K562 (cell line): ENCODE data around the gene AGO4.

Source experiments
- CTCF ChIP-seq, 3 experiments: IDR thresholded peaks in 2 of 3; conservative IDR thresholded peaks in 1 of 3; 2 replicates each; pipeline ENCODE4 v1.5.1; 2011 to 2012; ENCODE audit warnings: low read length in 3 of 3, mild to moderate bottlenecking in 3 of 3, control low read depth in 2 of 3, improper control_type of control experiment in 1 of 3, inconsistent platforms in 1 of 3, low read depth in 1 of 3, mixed read lengths in 1 of 3, moderate library complexity in 1 of 3; ENCODE audit not compliant: insufficient read depth in 2 of 3
- DDX20 ChIP-seq: fragments of 450-650 bp; IDR thresholded peaks from 2 replicates; pipeline ENCODE4 v1.6.1; 2016; ENCODE audit warnings: missing genetic modification characterization, low read depth, mild to moderate bottlenecking, missing compliant biosample characterization, moderate library complexity
- KHSRP ChIP-seq: fragments of 450-650 bp; IDR thresholded peaks from 2 replicates; pipeline ENCODE4 v1.6.1; 2017
- TAF9B ChIP-seq: fragments of 450-650 bp; IDR thresholded peaks from 2 replicates; pipeline ENCODE4 v1.6.1; 2018; ENCODE audit warnings: mild to moderate bottlenecking; ENCODE audit not compliant: partially characterized antibody
- YY1 ChIP-seq, 3 experiments: IDR thresholded peaks; 2 replicates each; pipeline ENCODE4 v1.6.1; 2011; ENCODE audit warnings: low read length in 2 of 3, mild to moderate bottlenecking in 2 of 3, moderate library complexity in 2 of 3, borderline replicate concordance in 1 of 3, control low read depth in 1 of 3, low read depth in 1 of 3; ENCODE audit not compliant: insufficient read depth in 3 of 3, insufficient replicate concordance in 2 of 3, control insufficient read depth in 1 of 3, insufficient read length in 1 of 3; ENCODE audit errors: extremely low read depth in 1 of 3
- ZNF23 ChIP-seq: fragments of 250-450 bp; sonication (Bioruptor Pico); IDR thresholded peaks from 2 replicates; pipeline ENCODE4 v1.4.0; 2020; ENCODE audit warnings: mild to moderate bottlenecking
- TF ChIP-seq, protein P1 (sequence below): sonication (generic); formaldehyde crosslinking; IDR thresholded peaks from 2 replicates; pipeline ENCODE4 v1.8.1; 2022; ENCODE audit warnings: missing genetic modification reagents

- no peak for TF ChIP-seq ZNF23 (CRISPR knock-in tag)
- no peak for TF ChIP-seq DDX20 (tag)
- TF ChIP-seq, protein P1, sequence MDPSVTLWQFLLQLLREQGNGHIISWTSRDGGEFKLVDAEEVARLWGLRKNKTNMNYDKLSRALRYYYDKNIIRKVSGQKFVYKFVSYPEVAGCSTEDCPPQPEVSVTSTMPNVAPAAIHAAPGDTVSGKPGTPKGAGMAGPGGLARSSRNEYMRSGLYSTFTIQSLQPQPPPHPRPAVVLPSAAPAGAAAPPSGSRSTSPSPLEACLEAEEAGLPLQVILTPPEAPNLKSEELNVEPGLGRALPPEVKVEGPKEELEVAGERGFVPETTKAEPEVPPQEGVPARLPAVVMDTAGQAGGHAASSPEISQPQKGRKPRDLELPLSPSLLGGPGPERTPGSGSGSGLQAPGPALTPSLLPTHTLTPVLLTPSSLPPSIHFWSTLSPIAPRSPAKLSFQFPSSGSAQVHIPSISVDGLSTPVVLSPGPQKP (CRISPR knock-in tag) = no peak
- TF ChIP-seq CTCF (IDR thresholded peaks at IDR 0.05 in 2 of 3, conservative IDR thresholded peaks at IDR 0.05 in 1 of 3; ENCODE audit: insufficient read depth in 2 of 3, low read depth in 1 of 3, low read length in 3 of 3) = peak in 1 of 3 experiments; percentile 0; a peak in 1 of 6 replicates
- TF ChIP-seq YY1 (IDR thresholded peaks at IDR 0.05; ENCODE audit: borderline replicate concordance in 1 of 3, control insufficient read depth in 1 of 3, extremely low read depth in 1 of 3, insufficient read depth in 3 of 3, insufficient read length in 1 of 3, insufficient replicate concordance in 2 of 3, low read depth in 1 of 3, low read length in 2 of 3) = no peak
- TF ChIP-seq KHSRP = no peak
- no peak for TF ChIP-seq TAF9B
Observed at GRCh38 chr1:35808450-35809113, 766 bp downstream of the AGO4 start.
